ENCODE results near the gene ERN1.
"Not testable (repeated sequence)": the region's sequence is repeated elsewhere in the genome, so short reads cannot be mapped to it uniquely, and the experiment has no call there.

The ERN1 gene

GRCh38 chr17:64129765-64130558 is at the start of gene ERN1:
ERN1 (minus strand) TSS chr17:64130144; CDS start chr17:64130029, 115 bp downstream.
- DNase-seq, result peak; percentile 81

DNA sequence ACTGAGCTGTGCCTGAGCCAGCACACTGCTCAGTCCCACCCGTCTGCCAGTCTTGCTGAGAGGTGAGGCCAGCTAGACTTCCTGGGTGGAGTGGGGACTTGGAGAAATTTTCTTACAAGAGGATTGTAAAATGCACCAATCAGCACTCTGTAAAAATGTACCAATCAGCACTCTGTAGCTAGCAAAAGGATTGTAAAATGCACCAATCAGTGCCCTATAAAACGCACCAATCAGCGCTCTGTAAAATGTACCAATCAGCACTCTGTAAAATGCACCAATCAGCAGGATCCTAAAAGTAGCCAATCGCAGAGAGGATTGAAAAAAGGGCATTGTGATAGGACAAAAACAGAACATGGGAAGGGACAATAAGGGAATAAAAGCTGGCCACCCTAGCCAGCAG is 49.1 kb upstream of the ERN1 start:
- DNase-seq, result not testable (repeated sequence)

- DNase-seq, result no peak
Observed at GRCh38 chr17:64178011-64178825, 48.3 kb upstream of the ERN1 start.

DNA sequence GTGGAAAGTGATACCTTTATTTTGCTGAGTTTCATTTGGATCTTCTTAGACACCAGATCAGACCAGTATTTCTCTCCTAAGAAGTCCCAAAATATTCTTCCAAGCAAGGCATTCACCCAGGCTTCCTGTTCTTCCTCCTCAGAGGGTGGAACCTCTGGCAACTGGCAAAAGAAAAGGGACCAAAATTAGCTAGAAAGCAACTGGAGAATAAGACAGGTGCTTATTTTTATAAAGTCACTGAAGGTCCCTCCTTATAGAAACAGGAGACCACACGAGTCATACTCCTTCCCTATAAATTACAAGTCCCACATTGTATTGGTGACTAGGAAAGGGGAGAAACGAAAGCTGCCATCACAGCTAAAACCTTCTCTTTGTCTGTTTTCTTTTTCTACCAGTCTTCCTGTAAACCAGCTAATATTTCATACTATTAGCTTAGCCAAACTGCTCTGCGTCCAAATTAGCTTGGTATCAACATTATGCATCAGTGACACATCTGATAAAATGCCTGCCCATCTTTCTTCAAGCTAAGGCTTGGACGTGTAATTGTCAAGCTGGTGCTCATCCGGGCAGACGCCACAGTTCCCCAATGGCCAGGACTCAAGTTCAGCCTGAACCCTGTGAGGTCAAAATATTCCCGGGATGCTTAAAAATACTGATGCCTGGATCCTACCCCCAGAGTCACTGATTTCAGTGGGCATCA is 47.5 kb upstream of the ERN1 start:
- DNase-seq, result no peak

DNA sequence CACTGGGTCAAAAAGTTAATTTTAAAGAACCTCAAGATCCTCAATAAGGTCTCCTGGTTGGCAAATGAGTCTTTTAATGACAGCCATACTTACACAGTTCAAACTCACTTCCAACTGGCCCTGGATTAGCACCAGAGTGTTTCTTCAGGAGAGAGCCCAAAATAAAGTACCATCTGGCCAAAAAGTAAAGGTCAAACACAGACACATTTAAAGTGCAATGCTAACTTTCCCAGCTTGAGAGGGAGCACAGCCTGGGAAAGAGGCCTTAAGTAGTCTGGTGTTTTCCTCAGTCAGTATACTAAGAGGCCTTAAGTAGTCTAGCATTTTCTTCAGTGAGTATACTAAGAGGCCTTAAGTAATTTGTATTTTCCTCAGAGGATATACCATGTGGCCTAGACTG is 46.6 kb upstream of the ERN1 start:
- no peak for DNase-seq

DNA sequence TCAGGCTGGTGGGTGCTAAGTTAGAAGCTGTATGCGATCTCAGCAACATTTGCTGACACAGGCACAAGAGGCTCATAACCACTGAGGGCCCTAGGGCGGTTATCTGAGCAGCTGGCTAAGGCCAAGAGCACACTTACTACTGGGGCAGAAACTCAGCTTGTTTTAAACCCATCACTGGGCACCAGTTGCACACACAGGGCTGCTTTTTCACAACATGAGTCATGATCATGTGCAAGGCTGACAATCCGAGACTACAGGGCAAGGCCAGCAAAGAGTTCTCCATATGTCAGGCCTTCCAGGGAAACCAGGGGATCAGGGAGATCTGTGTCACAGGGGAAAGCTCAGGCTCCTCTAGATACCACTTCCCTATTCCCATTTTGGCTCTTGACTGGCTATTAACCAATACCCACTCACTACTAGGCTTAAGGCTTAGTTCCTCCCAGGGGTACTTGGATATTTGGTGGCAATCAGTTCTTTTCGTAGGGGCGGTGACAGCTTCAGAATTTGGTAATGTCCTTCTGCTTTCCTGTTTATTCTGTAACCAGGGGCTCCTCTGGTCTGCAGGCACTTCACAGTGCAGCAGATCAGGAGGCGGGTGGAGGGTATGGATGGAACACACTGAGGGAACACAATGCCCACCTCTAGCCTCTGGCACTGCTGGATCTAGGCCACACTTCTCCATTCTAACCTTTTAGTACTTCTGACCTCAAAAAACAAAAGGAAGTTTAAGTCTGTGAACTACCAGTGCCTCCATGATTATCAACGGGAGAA is 44.9 kb upstream of the ERN1 start:
- no peak for DNase-seq

GRCh38 chr17:64173646-64174045 is 43.7 kb upstream of the ERN1 start:
- DNase-seq, result no peak

GRCh38 chr17:64172510-64172909 is 42.6 kb upstream of the ERN1 start:
- no peak for DNase-seq

- DNase-seq, result no peak
Observed at GRCh38 chr17:64171041-64171440, 41.1 kb upstream of the ERN1 start.

GRCh38 chr17:64170286-64170685 is 40.3 kb upstream of the ERN1 start:
- DNase-seq, result no peak

- not testable (repeated sequence) for DNase-seq
Observed at GRCh38 chr17:64167666-64168065, 37.7 kb upstream of the ERN1 start.

GRCh38 chr17:64166876-64167275 is 36.9 kb upstream of the ERN1 start:
- no peak for DNase-seq

GRCh38 chr17:64165347-64165746 is 35.4 kb upstream of the ERN1 start:
- DNase-seq, result no peak

DNA sequence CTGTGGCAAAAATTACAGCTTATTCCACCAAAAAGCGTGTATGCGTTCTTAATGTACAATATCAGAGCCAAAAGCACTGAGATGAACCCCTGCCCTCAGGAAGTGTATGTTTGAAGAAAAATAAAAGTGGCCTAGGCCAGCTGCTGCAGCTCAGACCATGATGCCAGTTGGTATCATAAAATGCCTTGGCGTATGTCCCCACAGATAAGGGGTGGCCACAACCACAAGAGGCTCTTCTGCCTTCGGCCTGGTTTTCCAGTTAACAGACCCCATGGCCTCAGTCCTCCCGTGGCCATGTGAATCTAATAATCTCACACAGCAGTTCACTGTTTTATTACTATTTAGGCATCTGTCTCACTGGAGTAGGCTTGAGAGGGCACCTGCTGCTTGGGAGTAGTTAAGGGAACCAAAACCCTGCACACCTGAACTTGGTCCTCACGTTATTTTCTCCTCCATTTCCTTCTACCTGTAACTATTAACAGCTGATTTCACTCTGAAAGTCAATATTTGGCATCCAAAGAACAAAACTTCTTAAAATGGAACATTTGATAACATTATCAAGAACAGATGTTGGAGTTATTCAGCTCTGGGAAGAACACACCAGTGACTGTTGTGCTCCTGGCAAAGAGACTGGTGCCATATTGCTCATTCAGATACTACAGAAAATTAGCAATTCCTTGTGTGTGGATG is 34.8 kb upstream of the ERN1 start:
- DNase-seq, result no peak

DNA sequence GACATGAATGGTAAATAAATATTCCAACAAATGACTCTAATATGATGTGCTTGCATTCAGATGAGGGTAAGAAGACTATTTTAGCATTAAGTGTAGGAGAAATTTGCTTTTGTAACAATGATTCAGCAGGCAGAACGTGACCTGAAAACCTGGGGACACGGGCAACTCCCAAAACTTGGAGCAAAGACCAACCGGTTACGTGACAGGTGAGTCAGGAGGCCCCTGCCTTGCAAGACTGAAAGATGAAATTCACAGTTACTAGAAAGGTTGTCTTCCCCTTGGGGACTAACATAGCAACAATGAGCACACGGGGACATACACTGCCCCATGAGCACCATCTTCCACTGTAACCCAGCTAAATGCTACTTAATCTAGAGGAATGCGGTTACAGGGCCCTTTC is 33.5 kb upstream of the ERN1 start:
- no peak for DNase-seq

DNA sequence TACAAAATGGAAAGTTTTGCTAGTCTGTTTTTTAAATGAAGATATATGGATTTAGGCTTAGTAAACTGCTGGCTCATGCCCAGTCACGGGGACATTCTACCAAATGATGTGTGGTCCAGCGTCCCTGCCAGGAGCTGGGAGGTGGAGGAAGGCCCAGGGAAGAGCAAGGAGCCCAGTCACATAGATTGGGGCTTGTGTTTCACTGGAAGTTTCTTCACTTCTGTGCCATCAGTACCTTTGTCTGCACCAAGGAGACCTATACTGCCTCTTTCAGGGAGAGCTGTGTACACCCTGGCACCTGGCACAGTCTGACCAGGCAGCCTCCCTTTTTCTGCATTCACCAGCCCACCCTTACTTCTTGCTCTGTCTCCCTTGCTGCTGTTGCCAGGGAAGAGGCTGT is 32.6 kb upstream of the ERN1 start:
- no peak for DNase-seq

DNA sequence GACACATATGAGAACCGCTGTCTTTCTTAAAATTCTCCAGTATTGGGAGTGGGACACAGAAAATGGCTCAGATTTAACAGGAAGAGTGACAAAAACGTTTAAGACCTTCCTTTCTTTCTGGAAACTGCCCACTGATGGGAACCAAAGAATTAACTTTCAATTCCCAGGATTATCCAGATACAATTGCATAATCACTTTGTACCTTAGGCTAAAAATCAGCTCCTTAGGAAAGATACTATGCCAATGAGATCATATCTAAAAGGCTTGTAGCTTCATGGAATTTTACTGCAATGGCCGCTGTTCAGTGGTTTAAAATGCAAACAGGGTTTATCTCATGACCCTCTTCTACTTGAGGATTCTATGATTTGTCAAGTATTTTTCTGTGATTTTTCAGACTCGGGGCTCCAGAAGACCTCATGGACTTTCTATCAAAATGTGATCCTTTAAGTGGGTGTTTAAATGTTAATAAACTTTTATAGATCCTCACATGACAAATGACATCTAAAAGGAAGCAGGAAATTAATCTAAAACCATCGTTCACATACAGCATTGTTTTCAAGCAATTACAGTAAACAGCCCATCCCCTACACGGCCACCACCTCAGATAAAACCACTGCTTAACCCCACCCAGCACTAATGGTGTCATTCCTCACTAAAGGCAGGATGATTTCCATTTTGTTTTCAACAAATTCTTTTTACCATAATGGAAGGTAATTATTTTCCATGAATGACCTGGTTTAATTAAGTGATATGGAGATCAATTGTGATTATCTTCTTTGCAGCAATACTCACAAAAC is 31.6 kb upstream of the ERN1 start:
- peak; percentile 45 for DNase-seq

- no peak for DNase-seq
Observed at GRCh38 chr17:64160378-64160777, 30.4 kb upstream of the ERN1 start.

DNA sequence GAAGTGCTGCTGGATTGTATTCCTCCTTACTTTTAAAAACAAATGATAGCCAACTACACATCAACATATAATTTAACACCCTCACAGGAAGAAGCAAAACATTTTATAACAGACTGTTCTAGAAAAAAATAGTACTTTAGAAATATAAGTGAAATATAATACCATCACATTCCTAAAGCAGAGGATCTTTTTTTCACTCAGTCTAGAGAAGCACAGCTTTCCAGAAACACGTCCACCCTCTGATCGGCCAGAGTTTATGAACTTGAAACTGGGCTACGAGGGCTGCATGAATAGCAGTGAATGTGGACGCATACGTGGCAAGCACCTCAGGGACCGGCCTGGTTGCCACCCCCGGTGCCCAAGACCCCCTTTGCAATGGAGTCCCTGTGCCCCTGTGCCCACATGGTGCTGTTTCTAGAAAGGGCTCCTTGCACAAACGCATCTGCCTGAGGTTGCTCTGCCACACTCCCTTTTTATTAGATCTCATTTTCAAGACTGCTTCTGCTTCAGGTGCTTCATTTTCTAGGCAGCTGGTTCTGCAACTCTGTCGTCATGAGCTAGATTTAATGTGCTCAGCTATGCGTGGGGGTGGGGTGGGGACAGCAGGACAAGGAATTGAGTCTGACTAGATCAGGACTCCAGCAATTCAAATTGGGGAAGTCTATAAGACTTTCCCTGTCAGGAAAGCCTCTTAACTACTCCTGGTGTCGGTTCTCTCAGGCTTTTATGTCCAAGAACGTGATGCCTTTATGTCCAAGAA is 29.1 kb upstream of the ERN1 start:
- DNase-seq, result no peak

DNA sequence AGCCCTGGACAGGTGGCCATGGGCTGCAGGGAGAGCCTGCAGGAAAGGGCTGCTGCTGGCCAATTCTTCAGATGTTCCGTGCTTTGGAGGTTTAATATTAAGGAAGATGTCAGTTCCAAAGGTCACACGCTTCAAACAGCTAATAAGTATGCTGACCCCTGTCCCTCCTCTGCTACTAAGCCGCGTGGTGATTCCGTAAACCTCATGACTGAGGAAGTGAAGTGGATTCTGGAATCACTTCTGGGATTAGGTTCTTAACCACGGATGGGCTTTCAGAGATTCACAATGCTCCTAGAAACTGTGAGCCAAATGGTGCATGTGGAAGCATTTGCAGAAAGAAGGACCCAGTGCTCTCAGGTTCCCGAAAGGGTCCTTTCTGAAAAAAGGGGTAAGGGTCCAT is 28.5 kb upstream of the ERN1 start:
- no peak for DNase-seq

All from NCI-H226 (cell line).